GM12865 (cell line): ENCODE results near the gene LRRC1.

Experiments
- DNase-seq: peaks from one replicate; pipeline ENCODE4 v3.0.0; 2010; ENCODE audit warnings: low read depth
- H3K4me3 ChIP-seq: 2 replicates; pipeline ENCODE4 v1.5.1; 2011; ENCODE audit warnings: mild to moderate bottlenecking, low read depth, low read length, control low read depth
- TF ChIP-seq, protein P1 (sequence below): IDR thresholded peaks from 2 replicates; pipeline ENCODE4 v1.5.1; 2011; ENCODE audit warnings: low read length, control low read depth, low read depth, inconsistent platforms; ENCODE audit not compliant: insufficient read depth; ENCODE audit errors: missing control alignments

LRRC1 gene

DNA sequence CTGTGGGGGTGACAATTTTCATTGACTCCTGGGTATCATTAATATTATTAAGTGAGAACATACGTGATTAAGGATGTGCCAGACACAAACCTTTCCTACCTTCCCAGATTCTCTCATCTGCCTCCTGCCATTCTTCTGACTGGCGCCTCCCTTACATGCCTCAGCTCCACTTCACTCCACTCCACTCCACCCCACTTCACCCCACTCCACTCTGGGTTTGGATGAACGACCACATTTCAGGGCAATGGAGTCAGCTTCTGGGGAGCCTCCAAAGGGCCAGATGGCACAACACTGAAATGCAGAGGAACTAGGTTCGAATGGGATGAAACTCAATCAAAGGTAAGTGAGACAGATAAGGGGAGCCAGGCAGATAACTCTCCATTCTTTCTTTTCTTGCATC is 40.5 kb upstream of the LRRC1 start:
- H3K4me3 ChIP-seq, result no peak overlapping the region
- TF ChIP-seq, protein P1, sequence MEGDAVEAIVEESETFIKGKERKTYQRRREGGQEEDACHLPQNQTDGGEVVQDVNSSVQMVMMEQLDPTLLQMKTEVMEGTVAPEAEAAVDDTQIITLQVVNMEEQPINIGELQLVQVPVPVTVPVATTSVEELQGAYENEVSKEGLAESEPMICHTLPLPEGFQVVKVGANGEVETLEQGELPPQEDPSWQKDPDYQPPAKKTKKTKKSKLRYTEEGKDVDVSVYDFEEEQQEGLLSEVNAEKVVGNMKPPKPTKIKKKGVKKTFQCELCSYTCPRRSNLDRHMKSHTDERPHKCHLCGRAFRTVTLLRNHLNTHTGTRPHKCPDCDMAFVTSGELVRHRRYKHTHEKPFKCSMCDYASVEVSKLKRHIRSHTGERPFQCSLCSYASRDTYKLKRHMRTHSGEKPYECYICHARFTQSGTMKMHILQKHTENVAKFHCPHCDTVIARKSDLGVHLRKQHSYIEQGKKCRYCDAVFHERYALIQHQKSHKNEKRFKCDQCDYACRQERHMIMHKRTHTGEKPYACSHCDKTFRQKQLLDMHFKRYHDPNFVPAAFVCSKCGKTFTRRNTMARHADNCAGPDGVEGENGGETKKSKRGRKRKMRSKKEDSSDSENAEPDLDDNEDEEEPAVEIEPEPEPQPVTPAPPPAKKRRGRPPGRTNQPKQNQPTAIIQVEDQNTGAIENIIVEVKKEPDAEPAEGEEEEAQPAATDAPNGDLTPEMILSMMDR, result no peak
- no peak for DNase-seq

DNA sequence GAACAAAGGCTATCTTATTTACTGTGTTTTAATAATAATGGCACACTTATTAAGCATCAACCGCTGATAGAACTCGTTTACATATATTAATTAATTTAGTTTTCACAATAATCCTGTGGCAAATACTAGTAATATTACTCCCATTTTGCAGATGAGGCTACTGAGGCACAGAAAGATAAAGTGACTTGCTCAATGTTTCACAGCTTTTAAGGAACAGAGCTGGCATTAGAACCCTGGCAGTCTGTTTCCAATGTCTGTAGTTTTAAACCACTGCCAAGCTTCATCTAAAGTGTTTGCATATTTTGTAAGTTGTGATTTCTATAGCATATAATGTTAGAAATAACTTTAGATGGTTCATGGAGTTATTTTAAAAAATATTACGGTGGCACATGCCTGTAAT is 38.4 kb upstream of the LRRC1 start:
- no peak for DNase-seq
- H3K4me3 ChIP-seq, result no peak overlapping the region
- TF ChIP-seq, protein P1, result no peak

DNA sequence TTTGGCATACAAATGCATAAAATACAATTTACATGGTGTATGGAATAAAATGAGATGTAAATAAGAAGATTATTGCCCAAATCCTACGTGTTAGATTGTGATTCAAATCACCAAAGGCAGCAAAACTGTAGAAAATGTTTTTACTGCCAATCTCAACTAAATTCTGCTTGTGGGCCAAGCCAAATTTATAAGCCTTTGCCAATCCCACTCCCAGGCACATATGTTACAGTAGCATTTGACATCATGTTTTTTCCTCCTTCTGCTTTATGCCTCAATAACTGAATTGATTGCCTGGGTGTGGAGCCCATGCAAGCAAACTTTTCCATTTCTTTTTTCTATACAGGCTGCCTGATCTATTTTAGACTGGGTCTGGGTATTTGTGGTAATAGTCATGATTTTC is 36.3 kb upstream of the LRRC1 start:
- TF ChIP-seq, protein P1, result no peak
- H3K4me3 ChIP-seq, result no peak overlapping the region
- no peak for DNase-seq

- no peak for DNase-seq
- TF ChIP-seq, protein P1, result no peak
- H3K4me3 ChIP-seq, result no peak overlapping the region
Measured at GRCh38 chr6:53761036-53761435, 33.8 kb upstream of the LRRC1 start.

GRCh38 chr6:53765270-53765669 is 29.5 kb upstream of the LRRC1 start:
- H3K4me3 ChIP-seq, result no peak overlapping the region
- DNase-seq, result no peak
- TF ChIP-seq, protein P1, result no peak

- H3K4me3 ChIP-seq, result no peak overlapping the region
- TF ChIP-seq, protein P1, result no peak
- no peak for DNase-seq
Measured at GRCh38 chr6:53766930-53767329, 27.9 kb upstream of the LRRC1 start.

DNA sequence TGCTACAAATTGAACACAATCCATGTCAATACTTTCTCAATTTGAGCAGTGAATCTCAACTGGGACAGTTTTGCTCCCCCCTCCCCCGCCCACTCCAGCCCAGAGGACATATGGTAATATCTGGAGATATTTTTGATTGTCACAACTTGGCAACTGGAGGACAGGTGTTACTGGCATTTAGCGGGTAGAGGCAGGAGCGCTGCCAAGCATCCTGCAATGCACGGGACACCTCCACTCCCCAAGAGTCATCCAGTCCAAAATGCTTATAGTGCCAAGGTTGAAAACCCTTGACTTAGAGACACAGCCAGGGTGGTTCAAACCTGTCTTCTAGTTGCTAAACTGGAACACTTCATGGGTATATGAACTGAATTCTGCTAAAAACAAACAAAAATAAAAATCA is 26.9 kb upstream of the LRRC1 start:
- no peak for DNase-seq
- TF ChIP-seq, protein P1, result no peak
- no peak overlapping the region for H3K4me3 ChIP-seq
